SK-N-MC (cell line): ENCODE results near the gene HBQ1.

Experiments
- EZH2 ChIP-seq: fragments of 200-600 bp; sonication (generic); IDR thresholded peaks from one replicate; pipeline ENCODE4 v1.6.1; 2017; ENCODE audit warnings: antibody characterized with exemption
- FOXP2 ChIP-seq: optimal IDR thresholded peaks from 2 replicates; pipeline ENCODE3; 2011; ENCODE audit warnings: mild to moderate bottlenecking, moderate library complexity; ENCODE audit not compliant: insufficient read depth; ENCODE audit errors: extremely low read length, control extremely low read depth
- POLR2AphosphoS5 ChIP-seq: IDR thresholded peaks from 2 replicates; pipeline ENCODE4 v1.6.1; 2012; ENCODE audit warnings: mild to moderate bottlenecking, low read depth, low read length, borderline replicate concordance

DNA sequence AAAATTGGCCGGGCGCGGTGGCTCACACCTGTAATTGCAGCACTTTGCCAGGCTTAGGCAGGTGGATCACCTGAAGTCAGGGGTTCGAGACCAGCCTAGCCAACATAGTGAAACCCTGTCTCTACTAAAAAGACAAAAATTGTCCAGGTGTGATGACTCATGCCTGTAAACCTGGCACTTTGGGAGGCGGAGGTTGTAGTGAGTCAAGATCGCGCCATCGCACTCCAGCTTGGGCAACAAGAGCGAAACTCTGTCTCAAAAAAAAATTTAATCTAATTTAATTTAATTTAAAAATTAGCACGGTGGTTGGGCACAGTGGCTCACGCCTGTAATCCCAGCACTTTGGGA, 1.6 kb upstream of the HBQ1 start:
- no peak for TF ChIP-seq POLR2AphosphoS5
- TF ChIP-seq EZH2, result no peak
- no peak for TF ChIP-seq FOXP2
